Measurements from ENCODE around the gene FOXE3.
A peak's percentile ranks its signal among the peaks of the same experiment; 100 is the strongest.

Gene FOXE3

DNA sequence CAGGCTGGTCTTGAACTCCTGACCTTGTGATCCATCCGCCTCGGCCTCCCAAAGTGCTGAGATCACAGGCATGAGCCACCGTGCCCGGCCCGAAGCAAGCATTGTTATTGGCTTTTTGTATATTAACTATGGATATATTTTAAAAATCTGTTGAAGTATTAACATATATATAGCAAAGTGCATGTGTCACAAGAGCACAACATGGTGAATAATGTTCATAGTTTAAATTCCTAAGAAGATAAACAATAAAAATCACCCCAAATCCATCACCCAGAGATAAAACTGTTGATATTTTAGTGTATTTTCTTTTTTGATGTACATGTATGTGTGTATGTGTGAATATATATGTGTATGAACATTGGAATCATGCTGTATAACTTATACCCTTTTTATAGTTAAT, 9.1 kb upstream of the FOXE3 start:
- no peak for DNase-seq

GRCh38 chr1:47407481-47407880, 8.6 kb upstream of the FOXE3 start:
- no peak for DNase-seq

GRCh38 chr1:47409311-47410067, 6.6 kb upstream of the FOXE3 start:
- no peak for DNase-seq

GRCh38 chr1:47410068-47410455, 6.0 kb upstream of the FOXE3 start:
- DNase-seq: no peak

- no peak for DNase-seq
These were observed 4.6 kb upstream of the FOXE3 start for GRCh38 chr1:47411436-47411835.

DNA sequence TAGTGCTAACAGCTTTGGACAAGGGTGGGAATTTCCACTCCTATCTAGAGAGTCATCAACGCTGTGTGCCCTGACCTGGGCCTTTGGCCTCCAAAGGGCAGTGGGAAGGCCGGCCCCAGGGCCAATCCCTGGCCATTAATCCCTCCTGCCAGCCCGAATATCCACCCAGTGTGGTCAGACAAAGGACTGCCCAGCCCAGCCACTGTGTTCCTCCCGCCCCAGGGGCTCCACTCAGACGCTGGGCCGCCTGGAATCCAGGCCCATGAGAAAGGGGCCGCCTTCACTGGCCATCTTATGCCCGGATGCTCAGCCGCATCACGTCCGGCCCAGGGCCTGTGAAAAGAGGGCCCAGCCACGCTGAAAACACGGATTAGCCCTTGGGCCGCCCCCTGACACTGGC, 3.6 kb upstream of the FOXE3 start:
- no peak for DNase-seq

- no peak for DNase-seq
These were observed 459 bp downstream of the FOXE3 start for GRCh38 chr1:47416319-47417169.

GRCh38 chr1:47417170-47418044, 1.3 kb downstream of the FOXE3 start:
- no peak for DNase-seq

DNA sequence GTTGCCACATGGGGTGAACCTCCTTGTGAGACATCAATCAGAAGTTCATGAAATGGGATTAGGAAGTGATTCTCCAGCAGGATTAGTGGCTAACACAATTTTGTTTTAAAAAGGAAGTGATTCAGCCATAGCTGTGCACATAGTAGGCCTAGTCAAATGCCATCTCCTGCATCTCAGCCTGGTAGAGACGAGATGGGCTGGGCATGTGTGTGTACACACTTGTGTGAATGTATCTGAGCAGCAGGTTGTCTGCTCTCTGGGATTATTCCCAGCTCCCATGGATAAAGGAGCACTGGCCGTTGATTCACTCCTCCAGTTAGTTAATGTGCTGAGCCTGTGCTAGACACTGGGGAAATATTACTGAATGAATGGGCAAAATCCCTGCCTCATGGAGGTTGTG, 2.0 kb downstream of the FOXE3 start:
- no peak for DNase-seq

DNA sequence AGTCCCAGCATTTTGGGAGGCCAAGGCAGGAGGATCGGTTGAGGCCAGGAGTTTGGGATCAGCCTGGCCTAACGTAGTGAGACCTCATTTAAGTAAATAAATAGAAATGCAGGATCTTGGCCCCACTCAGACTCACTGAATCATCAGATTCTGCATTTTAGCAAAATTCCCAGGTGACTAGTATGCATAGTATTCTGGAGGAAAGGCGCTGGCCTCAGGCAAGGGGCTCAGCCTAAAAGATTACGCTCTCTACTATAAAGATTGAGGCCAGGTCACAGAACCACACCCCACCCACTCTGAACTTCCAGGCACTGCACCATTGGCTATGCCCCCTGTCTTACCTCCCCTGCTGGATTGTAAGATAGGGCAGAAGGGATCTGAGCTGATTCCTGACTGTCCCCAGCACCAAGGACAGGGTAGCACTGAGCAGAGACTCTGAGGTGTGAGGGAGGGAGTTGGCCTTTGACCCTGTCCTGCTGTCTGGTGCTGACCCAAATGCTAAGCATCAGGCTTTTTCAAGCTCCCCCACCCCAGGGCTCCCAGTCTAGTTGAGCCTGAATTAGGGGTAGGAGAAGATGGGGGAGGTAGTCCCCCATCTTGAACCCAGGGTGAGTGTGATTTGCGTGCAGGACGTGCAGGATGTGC, 2.7 kb downstream of the FOXE3 start:
- DNase-seq: no peak

DNA sequence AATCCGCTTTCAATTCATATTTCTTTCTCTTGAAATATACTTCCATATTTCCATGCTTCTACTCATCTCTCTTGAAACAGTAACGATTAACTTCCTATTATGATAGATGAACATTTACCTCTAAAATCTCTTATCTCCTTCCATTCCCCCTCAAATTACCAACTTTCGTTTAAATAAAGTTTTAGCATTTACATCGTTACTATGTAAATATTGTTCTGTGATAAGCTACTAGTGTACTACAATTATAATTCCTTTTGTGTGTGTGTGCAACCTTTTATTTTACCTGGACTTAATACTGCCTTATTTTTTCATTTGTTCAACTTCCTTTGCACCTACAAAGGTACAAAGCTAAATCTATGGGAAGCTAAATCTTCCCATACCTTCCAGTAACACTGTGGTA, 4.5 kb downstream of the FOXE3 start:
- no peak for DNase-seq

- DNase-seq: no peak
These were observed 7.8 kb downstream of the FOXE3 start for GRCh38 chr1:47423872-47424271.

- no peak for DNase-seq
These were observed 8.4 kb downstream of the FOXE3 start for GRCh38 chr1:47424336-47424982.

DNA sequence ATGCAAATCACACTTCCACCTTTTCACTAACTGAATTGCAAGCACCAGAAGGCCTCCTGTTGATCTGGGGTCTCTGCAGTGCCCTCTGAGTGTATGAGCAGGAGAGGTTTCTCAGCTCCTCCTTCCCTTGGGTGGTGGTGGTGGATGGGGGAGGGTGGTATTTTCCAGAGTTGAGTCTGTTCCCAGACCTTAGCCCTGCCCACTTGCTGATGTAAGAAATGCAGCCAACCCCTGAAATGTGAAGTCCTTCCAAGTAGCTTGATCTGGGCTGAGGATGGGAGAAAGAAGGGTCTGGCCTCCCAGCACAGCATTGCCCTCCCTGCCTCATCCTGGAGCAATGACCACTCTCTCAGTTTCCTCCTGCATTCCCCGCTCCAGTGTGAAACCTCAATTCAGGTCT, 15.4 kb downstream of the FOXE3 start:
- DNase-seq: no peak

GRCh38 chr1:47432071-47433036, 16.3 kb downstream of the FOXE3 start:
- DNase-seq: peak; percentile 35

DNA sequence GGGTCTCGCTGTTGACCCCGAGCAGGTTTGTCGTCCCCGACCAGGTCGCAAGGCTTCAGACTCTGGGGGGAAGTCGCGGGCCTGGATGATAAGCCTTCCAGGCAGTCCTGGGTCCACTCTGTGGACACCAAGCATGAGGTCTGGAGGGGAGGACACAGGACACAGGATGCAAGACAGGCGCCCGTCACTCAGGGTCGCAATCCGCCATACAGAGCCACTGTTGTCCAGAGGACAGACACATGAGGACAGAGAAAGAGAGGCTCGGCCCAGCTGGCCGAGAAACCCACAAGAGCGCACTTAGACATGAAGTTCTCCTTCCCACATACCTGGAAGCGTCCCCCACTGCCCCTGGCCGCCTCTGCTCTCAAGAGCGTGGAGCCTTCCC, 16.9 kb downstream of the FOXE3 start:
- no peak for DNase-seq

GRCh38 chr1:47433477-47434050, 17.5 kb downstream of the FOXE3 start:
- no peak for DNase-seq

DNA sequence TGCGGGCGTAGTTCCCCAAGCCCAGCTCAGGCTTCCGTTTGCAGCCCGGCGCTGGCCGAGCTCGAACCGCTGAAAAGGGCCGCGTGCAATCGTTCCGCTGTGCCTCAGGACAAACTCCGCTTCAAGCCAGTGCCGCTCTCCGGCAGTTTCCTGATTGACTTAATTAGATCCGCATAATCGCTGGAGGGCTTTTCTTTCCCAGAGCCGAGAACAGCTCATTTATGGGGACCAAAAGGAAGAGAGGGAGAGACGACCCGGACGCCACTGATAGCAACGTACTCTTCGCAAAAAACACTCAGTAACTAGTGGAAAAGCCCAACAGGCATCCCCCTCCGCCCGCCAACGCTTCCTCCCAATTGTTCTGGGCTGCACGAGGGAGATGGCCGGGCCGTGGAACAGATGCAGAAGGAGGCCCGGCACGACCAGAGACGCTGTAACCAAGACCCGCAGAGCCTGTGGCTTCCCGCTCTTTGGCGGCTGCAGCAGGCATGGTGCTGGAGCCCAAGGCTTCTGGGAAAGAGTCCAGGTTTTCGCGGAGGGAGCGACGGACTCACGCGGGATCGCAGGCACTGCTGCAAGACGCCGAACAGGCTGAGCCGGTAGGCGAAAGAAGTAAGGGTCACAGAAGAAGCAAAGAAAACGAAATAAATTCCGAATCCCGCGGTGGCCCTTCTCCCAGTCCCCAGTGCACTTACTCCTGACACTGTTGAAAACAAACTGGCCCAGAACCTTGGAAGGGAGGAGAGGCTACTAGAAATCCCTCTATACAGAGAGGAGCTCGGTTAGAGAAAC, 18.2 kb downstream of the FOXE3 start:
- DNase-seq: no peak

DNA sequence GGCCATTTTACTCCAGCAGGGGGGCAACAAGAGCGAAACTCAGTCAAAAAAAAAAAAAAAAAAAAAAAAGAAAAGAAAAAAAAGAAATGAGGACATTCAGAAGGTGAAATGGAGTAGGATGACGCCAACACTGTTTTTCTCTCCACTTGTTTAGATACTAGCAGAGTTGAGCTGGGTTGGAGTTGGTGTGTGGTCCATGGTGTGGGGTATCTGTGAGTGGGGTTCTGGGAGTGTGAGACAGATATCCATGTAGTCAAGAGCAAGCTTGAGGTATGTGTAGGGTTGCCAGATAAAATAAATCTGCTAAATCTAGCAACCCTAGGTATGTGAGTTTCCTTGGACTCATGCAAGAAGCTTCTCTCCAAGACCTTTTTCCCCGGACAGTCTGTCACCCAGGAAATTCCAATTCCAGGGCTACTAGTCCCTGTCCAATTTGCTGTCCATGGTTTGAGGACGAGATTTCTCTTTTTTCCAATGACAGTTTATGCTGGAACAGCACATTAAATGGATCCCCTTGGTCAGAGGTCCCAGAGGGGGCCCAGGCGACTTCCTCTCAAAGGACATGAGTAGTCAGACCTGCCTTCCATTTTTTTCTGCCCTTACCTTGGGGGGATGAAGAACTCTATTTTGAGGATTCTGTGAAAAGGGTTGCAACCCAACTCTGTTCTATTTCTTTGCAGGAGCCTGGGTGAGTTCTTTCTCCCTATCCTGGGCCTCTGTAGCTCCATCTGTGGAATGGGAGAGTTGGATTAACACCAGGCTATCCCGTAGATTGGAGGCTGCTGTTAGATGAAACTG, 19.6 kb downstream of the FOXE3 start:
- DNase-seq: no peak

All from effector CD8-positive, alpha-beta T cell (primary cell).